ENCODE measurements around the gene TMEM126B. TPM values are rescaled to one million over a fixed set of nuclear protein-coding genes. Genes with fewer than 3 reads are reported as not detected.
A peak's percentile ranks its signal among the peaks of the same experiment; 100 is the strongest.

TMEM126B gene
- total and polyA plus RNA-seq, 2 donors (not counting 3 experiments of a cell fraction or from before 2014, with no cell fraction given): 51.2 to 53.7 TPM

- H4K20me1 ChIP-seq (replicated peaks; ENCODE audit: control insufficient read depth, extremely low read depth, insufficient read depth, low read length): peaks cover 16% of the 10 kb centered on the region
- peaks cover 35% of the 10 kb centered on the region for H3K4me1 ChIP-seq (ENCODE audit: control insufficient read depth, extremely low read depth, insufficient read depth, low read length)
- peak overlapping the region; percentile 35 for H2AFZ ChIP-seq (ENCODE audit: low read depth, low read length)
- H3K79me2 ChIP-seq (ENCODE audit: control insufficient read depth, insufficient read depth, low read length): peaks cover 57% of the 10 kb centered on the region
- H3K9me3 ChIP-seq (replicated peaks; ENCODE audit: control insufficient read depth, insufficient read depth, low read length): no peaks in the 10 kb centered on the region
- peak overlapping the region; percentile 40 to 92 (median 66) for H3K4me3 ChIP-seq (replicated peaks in 1 of 3; ENCODE audit: insufficient read depth in 1 of 3, low read depth in 1 of 3, low read length in 3 of 3)
- H3K9me1 ChIP-seq (replicated peaks; ENCODE audit: control insufficient read depth, extremely low read depth, insufficient read depth, low read length): no peaks in the 10 kb centered on the region
- BruUV-seq (replicated peaks): no TSS peak
- H3K27me3 ChIP-seq (ENCODE audit: control insufficient read depth in 2 of 2, insufficient read depth in 2 of 2, low read length in 2 of 2): no peaks in the 10 kb centered on the region
- intact Hi-C loops (cut with micrococcal nuclease) (loop anchor here (1.0 to 10.0 kb wide), 7 partner anchors 15 to 631 kb away; partner anchors contain the start of genes PICALM and TMEM126B), dilution Hi-C loops (cut with MboI; ENCODE audit: extremely low pct_ligation_motif_present, low sequenced_read_pairs) (no loop called here)
- peak overlapping the region; percentile 98 for H3K4me2 ChIP-seq (ENCODE audit: insufficient read depth, low read length)
- H3K27ac ChIP-seq (ENCODE audit: insufficient read depth, low read depth, low read length): peak overlapping the region; percentile 91
- DNase-seq (ENCODE audit: low read depth, low spot score) (peak; percentile 66), FAIRE-seq (no peak)
- peak overlapping the region; percentile 94 for H3K9ac ChIP-seq (replicated peaks; ENCODE audit: extremely low read depth, insufficient read depth, low read length)
- ChIA-PET POLR2A (interaction anchor here (1.0 to 1.5 kb wide), 3 partner anchors 16 to 145 kb away, joined by 3 to 9 read pairs (median 3); partner anchors contain the start of gene TMEM126A), CTCF (interaction anchor here (1.3 kb wide), 3 partner anchors 10 to 146 kb away, joined by 4 to 5 read pairs (median 5); partner anchors contain the start of gene TMEM126A)
- no peak for TF ChIP-seq GATA2 (IDR thresholded peaks at IDR 0.05; ENCODE audit: insufficient read depth, insufficient read length, low read depth, low read length)
- peak in 1 of 2 donors; percentile 47 for TF ChIP-seq CTCF (IDR thresholded peaks at IDR 0.05; ENCODE audit: extremely low read depth in 1 of 2, insufficient read depth in 1 of 2, low read depth in 1 of 2, low read length in 2 of 2)
- H3K36me3 ChIP-seq (ENCODE audit: control insufficient read depth in 2 of 2, extremely low read depth in 1 of 2, insufficient read depth in 2 of 2, low read length in 2 of 2): peaks cover 0 to 17% of the 10 kb centered on the region in 2 experiments
These were observed 35.6 kb downstream of the TMEM126B start for GRCh38 chr11:85663753-85664614.

Data from endothelial cell of umbilical vein (primary cell).